ENCODE measurements around the gene SKI.
"Not testable (repeated sequence)": the region's sequence is repeated elsewhere in the genome, so short reads cannot be mapped to it uniquely, and the experiment has no call there.

The SKI gene

DNA sequence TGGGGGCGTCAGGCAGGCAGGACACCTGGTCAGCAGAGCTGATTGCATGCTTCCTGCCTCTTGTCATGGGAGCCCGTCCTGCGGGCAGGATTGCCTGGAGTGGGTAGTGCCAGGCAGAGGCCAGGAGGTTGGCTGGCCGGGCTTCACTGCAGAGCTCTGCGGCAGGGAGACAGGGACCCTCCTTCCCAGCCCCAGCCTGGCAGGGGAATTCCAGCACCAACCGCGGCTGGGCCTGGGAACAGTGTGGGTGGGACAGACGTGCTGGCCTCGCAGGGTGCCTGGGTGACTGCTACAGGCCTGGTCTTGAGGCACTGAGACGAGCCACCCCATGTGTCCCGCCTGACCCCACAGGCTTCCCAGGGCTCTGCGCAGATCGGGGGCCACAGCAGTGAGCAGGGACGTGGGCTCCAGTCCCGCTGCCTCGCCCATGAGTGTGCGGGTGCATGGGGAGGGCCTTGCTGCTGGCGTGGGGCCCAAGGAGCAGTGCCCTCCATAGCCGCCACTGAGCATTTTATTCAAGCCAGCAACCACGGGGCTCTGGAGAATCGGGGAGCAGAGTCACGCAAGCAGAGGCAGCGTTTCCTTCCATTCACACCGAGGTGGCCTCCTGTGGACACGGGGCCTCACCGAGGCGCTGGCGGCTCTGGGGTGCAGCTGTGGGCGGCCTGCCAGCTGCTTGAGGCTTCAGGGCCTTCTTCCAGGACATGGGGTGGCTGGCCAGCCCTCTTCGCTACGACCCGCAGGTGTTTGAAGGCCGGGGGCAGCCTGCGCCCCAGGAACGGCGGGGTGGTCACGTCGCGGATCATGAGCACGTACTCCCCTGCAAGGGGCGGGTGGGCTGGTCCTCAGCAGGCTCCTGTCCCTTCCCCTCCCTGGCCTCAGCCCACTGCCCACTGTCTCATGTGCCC is 92.9 kb downstream of the SKI start:
- no peak overlapping the region for H3K4me3 ChIP-seq (ENCODE audit: low read length)
- TF ChIP-seq ZNF274 (IDR thresholded peaks at IDR 0.05; ENCODE audit: low read depth, low read length), result no peak

DNA sequence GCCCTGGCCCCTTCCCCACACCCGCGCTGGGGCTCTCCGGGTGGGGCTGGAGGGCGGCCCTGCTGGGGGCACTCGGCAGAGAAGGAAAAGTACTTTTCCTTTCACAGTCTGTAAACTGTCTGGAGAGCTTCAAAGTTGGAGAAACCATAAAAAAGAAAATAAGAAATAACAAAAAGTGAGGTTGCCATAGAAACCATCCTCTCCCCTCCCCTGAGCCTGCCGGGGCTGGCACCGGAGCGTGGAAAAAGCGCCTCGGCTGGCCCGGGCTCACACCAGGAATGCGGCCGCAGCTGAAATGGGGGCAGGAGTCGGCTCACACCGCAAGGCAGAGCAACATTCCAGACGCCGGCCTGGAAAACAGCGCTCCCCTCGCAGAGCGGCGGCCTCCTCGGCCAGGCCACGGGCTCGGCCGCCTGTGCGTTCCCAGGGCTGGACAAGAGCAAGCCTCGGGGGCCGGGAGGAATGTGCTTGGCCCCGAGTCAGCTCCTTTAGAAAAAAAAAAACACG is 94.0 kb downstream of the SKI start:
- no peak overlapping the region for H3K4me3 ChIP-seq (ENCODE audit: low read length)
- TF ChIP-seq ZNF274 (IDR thresholded peaks at IDR 0.05; ENCODE audit: low read depth, low read length), result no peak

- TF ChIP-seq ZNF274 (IDR thresholded peaks at IDR 0.05; ENCODE audit: low read depth, low read length), result no peak
Observed at GRCh38 chr1:2322581-2323211, 94.6 kb downstream of the SKI start.

GRCh38 chr1:2323451-2323974 is 95.4 kb downstream of the SKI start:
- no peak for TF ChIP-seq ZNF274 (IDR thresholded peaks at IDR 0.05; ENCODE audit: low read depth, low read length)
- no peak overlapping the region for H3K4me3 ChIP-seq (ENCODE audit: low read length)

More at GRCh38 chr1:2322581-2323211, 94.6 kb downstream of the SKI start:
- no peak overlapping the region for H3K4me3 ChIP-seq (ENCODE audit: low read length)

- H3K4me3 ChIP-seq (ENCODE audit: low read length), result no peak overlapping the region
- TF ChIP-seq ZNF274 (IDR thresholded peaks at IDR 0.05; ENCODE audit: low read depth, low read length), result no peak
Observed at GRCh38 chr1:2324553-2325366, 96.6 kb downstream of the SKI start.

GRCh38 chr1:2326524-2326923 is 98.4 kb downstream of the SKI start:
- H3K4me3 ChIP-seq (ENCODE audit: low read length), result no peak overlapping the region
- TF ChIP-seq ZNF274 (IDR thresholded peaks at IDR 0.05; ENCODE audit: low read depth, low read length), result no peak

- H3K4me3 ChIP-seq (ENCODE audit: low read length), result not testable (repeated sequence)
Observed at GRCh38 chr1:2327162-2327561, 99.0 kb downstream of the SKI start.

DNA sequence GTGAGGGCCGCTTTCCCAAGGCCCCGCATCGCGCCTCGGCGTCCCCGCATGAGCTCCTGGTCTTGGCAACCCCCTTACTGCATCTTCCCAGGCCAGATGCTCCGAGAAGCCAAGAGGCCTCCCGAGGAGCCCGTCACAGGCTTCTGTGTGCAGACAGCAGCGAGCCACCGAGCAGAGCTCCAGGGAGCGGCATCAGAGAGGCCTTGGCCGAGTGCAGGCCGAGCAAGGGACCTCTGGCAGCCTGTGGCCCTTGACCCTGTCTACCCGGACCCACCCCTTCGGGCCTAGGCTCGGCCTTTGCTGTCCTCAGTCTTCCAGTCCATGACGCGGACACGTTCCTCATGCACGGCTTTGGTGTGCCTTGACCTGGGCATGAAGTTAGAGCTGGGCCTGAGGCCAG is 99.7 kb downstream of the SKI start:
- TF ChIP-seq ZNF274 (IDR thresholded peaks at IDR 0.05; ENCODE audit: low read depth, low read length), result no peak
- no peak overlapping the region for H3K4me3 ChIP-seq (ENCODE audit: low read length)

DNA sequence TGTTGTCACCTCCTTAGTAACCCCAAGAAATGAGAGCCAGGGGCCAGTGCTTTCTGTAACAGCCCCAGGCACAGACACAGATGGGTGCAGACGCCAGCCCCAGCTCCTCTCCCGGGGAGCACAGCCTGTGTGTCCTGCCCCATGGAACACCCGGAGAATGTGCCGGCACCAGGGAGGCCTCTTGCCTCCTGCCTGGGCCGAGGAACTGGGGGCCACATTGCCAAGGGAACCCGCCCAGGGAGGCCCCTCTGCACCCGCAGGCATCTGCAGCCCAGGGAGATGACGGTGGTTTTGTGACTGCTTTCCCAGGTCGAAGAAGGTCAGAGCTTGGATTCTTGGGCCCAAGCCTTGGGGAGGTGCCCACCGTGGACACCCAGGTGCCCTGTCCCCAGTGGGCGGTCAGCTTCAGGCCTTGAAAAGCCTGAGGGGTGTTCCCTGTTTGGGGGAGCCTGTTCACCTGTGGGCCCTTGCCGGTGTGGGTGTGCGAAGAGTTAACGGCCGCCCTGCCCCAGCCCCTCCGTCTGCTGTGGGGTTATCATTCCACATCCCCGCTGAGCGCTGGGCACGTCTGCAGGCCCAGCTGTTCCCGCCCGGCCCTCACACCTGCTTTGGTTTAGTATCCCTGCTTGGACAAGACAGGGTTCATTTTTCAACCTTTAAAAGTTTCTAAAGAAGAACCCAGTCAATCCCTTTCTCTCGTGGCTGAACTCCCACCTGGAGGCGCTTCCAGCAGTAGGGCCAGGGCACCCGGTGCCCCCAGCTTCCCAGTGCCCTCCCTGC is 100.7 kb downstream of the SKI start:
- no peak for TF ChIP-seq ZNF274 (IDR thresholded peaks at IDR 0.05; ENCODE audit: low read depth, low read length)
- no peak overlapping the region for H3K4me3 ChIP-seq (ENCODE audit: low read length)

GRCh38 chr1:2330035-2330434 is 101.9 kb downstream of the SKI start:
- TF ChIP-seq ZNF274 (IDR thresholded peaks at IDR 0.05; ENCODE audit: low read depth, low read length), result no peak
- H3K4me3 ChIP-seq (ENCODE audit: low read length), result no peak overlapping the region

DNA sequence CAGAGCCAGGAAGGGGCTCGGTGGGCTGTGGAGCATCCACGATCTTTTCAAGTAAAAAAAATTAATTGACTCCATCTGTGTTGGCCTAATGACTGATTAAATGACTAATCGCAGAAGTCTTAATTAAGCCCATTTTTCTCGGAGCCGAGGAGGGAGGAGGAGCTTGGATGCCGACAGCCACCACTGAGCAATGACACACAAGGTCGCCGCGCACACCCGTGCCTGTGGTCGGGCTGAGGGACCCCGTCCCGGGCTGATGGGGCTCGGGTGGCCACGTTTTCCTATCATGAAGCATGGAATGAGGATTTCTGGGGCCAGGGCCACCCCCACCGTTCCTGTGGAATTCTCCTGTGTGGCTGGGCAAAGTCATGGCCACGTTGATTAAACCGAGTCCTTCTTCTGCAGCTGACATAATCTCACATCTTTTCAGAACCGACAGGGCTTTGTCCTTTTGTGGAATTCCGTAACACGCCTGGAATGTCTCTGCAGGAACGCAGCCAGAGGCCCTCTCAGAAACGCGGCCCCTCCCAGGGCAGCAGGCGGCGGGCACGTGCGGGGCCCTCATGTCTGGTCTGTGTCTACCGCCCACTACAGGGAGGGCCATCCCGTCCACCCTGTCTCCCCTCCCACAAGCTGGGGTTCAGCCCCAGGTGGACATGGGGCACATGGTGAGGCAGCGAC is 102.5 kb downstream of the SKI start:
- TF ChIP-seq ZNF274 (IDR thresholded peaks at IDR 0.05; ENCODE audit: low read depth, low read length), result no peak
- H3K4me3 ChIP-seq (ENCODE audit: low read length), result no peak overlapping the region

- no peak overlapping the region for H3K4me3 ChIP-seq (ENCODE audit: low read length)
- TF ChIP-seq ZNF274 (IDR thresholded peaks at IDR 0.05; ENCODE audit: low read depth, low read length), result no peak
Observed at GRCh38 chr1:2331200-2331544, 103.1 kb downstream of the SKI start.

GRCh38 chr1:2331580-2331979 is 103.5 kb downstream of the SKI start:
- not testable (repeated sequence) for H3K4me3 ChIP-seq (ENCODE audit: low read length)
